GM12878 (cell line): ENCODE results near the gene NFKBIB.

Experiments used
- ATF3 ChIP-seq: IDR thresholded peaks from 2 replicates; pipeline ENCODE4 v1.6.1; 2011; ENCODE audit warnings: low read depth, mild to moderate bottlenecking, low read length, moderate library complexity, borderline replicate concordance; ENCODE audit errors: extremely low read depth
- CTCF ChIP-seq, 3 experiments: IDR thresholded peaks in 2 of 3; conservative IDR thresholded peaks in 1 of 3; 2 replicates each; pipeline ENCODE4 v1.5.1; 2011; ENCODE audit warnings: low read depth in 3 of 3, low read length in 3 of 3, mild to moderate bottlenecking in 3 of 3, control low read depth in 2 of 3, moderate library complexity in 2 of 3, inconsistent platforms in 1 of 3, mixed read lengths in 1 of 3; ENCODE audit not compliant: control insufficient read depth in 2 of 3, insufficient read depth in 1 of 3; ENCODE audit errors: extremely low read depth in 1 of 3
- ESRRA ChIP-seq: IDR thresholded peaks from 2 replicates; pipeline ENCODE4 v1.6.1; 2012; ENCODE audit warnings: mild to moderate bottlenecking, low read length, improper control_type of control experiment
- HDAC6 ChIP-seq: fragments of 200-600 bp; sonication (generic); IDR thresholded peaks from one replicate; pipeline ENCODE4 v1.8.0; 2017; ENCODE audit warnings: antibody characterized with exemption; ENCODE audit not compliant: unreplicated experiment
- PAX5 ChIP-seq: IDR thresholded peaks from 2 replicates; pipeline ENCODE4 v1.6.1; 2011; ENCODE audit warnings: low read depth, low read length, borderline replicate concordance
- SMC3 ChIP-seq: IDR thresholded peaks from 2 replicates; pipeline ENCODE4 v1.6.1; 2011; ENCODE audit warnings: low read length, improper control_type of control experiment, borderline replicate concordance
- TCF12 ChIP-seq: IDR thresholded peaks from 2 replicates; pipeline ENCODE4 v1.6.1; 2011; ENCODE audit warnings: low read depth, mild to moderate bottlenecking, low read length
- TCF7 ChIP-seq: IDR thresholded peaks from 2 replicates; pipeline ENCODE4 v1.6.1; 2014; ENCODE audit warnings: antibody characterized with exemption, borderline replicate concordance
- TF ChIP-seq, protein P1 (sequence below): IDR thresholded peaks from 2 replicates; pipeline ENCODE4 v1.6.1; 2012; ENCODE audit warnings: mild to moderate bottlenecking, low read depth, low read length
- TF ChIP-seq, protein P2 (sequence below): IDR thresholded peaks from 2 replicates; pipeline ENCODE4 v1.6.1; 2012; ENCODE audit warnings: low read depth, low read length, improper control_type of control experiment
- TF ChIP-seq, protein P3 (sequence below): fragments of 450-650 bp; IDR thresholded peaks from 2 replicates; pipeline ENCODE4 v1.6.1; 2016; ENCODE audit warnings: mild to moderate bottlenecking

DNA sequence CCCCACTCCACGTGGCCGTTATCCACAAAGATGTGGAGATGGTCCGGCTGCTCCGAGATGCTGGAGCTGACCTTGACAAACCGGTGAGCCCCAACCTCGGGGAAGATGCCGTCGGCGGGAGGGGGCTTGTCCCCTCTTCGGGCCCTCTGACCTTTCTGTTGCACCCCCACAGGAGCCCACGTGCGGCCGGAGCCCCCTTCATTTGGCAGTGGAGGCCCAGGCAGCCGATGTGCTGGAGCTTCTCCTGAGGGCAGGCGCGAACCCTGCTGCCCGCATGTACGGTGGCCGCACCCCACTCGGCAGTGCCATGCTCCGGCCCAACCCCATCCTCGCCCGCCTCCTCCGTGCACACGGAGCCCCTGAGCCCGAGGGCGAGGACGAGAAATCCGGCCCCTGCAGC, 7.5 kb downstream of the NFKBIB start:
- TF ChIP-seq PAX5 (no peak), TCF7 (no peak), ESRRA (no peak), SMC3 (no peak), CTCF (IDR thresholded peaks at IDR 0.05 in 2 of 3, conservative IDR thresholded peaks at IDR 0.05 in 1 of 3; ENCODE audit: control insufficient read depth in 2 of 3, extremely low read depth in 1 of 3, insufficient read depth in 1 of 3, low read depth in 3 of 3, low read length in 3 of 3) (no peak), ATF3 (no peak), HDAC6 (no peak), TCF12 (no peak)
- TF ChIP-seq, protein P1, sequence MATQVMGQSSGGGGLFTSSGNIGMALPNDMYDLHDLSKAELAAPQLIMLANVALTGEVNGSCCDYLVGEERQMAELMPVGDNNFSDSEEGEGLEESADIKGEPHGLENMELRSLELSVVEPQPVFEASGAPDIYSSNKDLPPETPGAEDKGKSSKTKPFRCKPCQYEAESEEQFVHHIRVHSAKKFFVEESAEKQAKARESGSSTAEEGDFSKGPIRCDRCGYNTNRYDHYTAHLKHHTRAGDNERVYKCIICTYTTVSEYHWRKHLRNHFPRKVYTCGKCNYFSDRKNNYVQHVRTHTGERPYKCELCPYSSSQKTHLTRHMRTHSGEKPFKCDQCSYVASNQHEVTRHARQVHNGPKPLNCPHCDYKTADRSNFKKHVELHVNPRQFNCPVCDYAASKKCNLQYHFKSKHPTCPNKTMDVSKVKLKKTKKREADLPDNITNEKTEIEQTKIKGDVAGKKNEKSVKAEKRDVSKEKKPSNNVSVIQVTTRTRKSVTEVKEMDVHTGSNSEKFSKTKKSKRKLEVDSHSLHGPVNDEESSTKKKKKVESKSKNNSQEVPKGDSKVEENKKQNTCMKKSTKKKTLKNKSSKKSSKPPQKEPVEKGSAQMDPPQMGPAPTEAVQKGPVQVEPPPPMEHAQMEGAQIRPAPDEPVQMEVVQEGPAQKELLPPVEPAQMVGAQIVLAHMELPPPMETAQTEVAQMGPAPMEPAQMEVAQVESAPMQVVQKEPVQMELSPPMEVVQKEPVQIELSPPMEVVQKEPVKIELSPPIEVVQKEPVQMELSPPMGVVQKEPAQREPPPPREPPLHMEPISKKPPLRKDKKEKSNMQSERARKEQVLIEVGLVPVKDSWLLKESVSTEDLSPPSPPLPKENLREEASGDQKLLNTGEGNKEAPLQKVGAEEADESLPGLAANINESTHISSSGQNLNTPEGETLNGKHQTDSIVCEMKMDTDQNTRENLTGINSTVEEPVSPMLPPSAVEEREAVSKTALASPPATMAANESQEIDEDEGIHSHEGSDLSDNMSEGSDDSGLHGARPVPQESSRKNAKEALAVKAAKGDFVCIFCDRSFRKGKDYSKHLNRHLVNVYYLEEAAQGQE: no peak
- TF ChIP-seq, protein P2, sequence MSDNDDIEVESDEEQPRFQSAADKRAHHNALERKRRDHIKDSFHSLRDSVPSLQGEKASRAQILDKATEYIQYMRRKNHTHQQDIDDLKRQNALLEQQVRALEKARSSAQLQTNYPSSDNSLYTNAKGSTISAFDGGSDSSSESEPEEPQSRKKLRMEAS: no peak
- TF ChIP-seq, protein P3, sequence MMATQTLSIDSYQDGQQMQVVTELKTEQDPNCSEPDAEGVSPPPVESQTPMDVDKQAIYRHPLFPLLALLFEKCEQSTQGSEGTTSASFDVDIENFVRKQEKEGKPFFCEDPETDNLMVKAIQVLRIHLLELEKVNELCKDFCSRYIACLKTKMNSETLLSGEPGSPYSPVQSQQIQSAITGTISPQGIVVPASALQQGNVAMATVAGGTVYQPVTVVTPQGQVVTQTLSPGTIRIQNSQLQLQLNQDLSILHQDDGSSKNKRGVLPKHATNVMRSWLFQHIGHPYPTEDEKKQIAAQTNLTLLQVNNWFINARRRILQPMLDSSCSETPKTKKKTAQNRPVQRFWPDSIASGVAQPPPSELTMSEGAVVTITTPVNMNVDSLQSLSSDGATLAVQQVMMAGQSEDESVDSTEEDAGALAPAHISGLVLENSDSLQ: no peak
